Muscle layer of colon (tissue), 2 donors: ENCODE results near the gene ECT2.

Experiments used
- H3K27ac ChIP-seq: one replicate; pipeline ENCODE4 v1.7.0; 2013; ENCODE audit warnings: low read depth, mild to moderate bottlenecking, low read length, moderate library complexity
- H3K27me3 ChIP-seq, 2 donors: one replicate each; pipeline ENCODE4 v1.7.0; 2013; ENCODE audit warnings: low read length in 2 of 2, mild to moderate bottlenecking in 2 of 2; ENCODE audit not compliant: insufficient read depth in 2 of 2, control insufficient read depth in 1 of 2
- H3K36me3 ChIP-seq: one replicate; pipeline ENCODE4 v1.7.0; 2013; ENCODE audit warnings: mild to moderate bottlenecking, low read length; ENCODE audit not compliant: insufficient read depth
- H3K4me1 ChIP-seq: one replicate; pipeline ENCODE4 v1.7.0; 2013; ENCODE audit warnings: mild to moderate bottlenecking, low read length; ENCODE audit not compliant: insufficient read depth
- H3K4me3 ChIP-seq, 2 donors: one replicate each; pipeline ENCODE4 v1.7.0; 2013; ENCODE audit warnings: low read length in 2 of 2, low read depth in 1 of 2, mild to moderate bottlenecking in 1 of 2, moderate library complexity in 1 of 2
- H3K9ac ChIP-seq: one replicate; pipeline ENCODE4 v1.7.0; 2013; ENCODE audit warnings: low read length
- H3K9me3 ChIP-seq: one replicate; pipeline ENCODE4 v1.7.0; 2013; ENCODE audit warnings: mild to moderate bottlenecking, low read length
- donor health status: abdominal sarcoma.
- donor health status: Adenocarcinoma of cecum.

ECT2 gene

DNA sequence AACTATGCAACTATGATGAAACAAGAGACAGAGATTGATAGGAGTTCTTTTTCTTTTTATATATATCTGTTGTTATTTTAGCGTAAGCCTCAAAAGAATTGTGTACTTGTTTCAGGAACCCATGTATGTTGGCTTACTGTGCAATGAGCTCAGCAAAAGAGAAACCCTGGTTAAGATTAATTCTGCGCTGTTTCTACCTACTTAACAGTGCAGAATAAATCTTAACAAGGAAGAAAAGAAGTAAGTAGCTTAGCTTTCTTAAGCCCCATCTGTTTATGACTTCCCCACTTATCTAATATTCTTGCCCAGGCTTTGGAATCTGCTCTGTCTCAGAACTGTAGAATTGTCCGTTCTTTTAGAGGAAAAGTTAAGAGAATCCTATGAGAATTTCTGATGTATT lies 27.4 kb downstream of the ECT2 start:
- no peak overlapping the region for H3K27ac ChIP-seq
- no peak overlapping the region for H3K9ac ChIP-seq
- H3K27me3 ChIP-seq = no peaks in the 10 kb centered on the region
- no peaks in the 10 kb centered on the region for H3K36me3 ChIP-seq
- H3K9me3 ChIP-seq = no peaks in the 10 kb centered on the region
- H3K4me1 ChIP-seq = no peaks in the 10 kb centered on the region
- no peak overlapping the region for H3K4me3 ChIP-seq

DNA sequence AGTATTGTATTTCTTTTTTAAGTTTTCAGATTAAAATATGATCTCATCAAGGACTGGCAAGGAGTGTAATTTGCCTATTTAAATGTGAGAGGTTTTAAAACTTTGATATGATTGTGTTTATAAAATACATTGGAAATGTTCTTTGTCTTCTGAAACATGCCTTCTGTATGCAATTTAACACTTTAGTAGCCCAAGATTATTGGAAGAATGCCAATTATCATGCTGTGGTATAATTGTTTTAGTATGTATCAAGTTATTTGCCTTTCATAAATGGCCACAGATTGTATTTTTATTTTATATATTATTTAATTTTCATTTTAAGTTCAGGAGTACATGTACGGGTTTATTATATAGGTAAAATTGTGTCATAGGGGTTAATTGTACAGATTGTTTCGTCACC lies 31.7 kb downstream of the ECT2 start:
- H3K27ac ChIP-seq = no peak overlapping the region
- H3K27me3 ChIP-seq = no peaks in the 10 kb centered on the region
- no peaks in the 10 kb centered on the region for H3K9me3 ChIP-seq
- H3K4me1 ChIP-seq = no peaks in the 10 kb centered on the region
- no peak overlapping the region for H3K9ac ChIP-seq
- no peaks in the 10 kb centered on the region for H3K36me3 ChIP-seq
- H3K4me3 ChIP-seq = no peak overlapping the region

DNA sequence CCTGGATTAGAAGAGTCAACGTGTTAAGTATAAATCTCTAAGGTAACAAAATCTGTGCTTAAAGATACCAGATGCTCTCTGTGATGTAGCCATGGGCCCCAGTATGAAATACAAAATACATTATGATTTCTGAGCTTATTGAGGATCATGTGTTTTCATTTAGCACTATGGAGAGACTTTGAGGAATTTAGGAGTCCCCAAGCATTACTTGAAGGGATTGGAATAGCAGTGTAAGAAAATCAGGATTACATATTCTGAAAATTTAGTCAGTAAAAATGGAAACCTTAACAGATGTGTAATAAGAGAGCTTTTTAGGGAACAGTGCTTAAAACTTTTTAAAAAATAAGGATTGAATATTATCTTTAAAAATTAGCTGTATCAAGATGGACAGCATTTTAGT lies 35.5 kb downstream of the ECT2 start:
- Histone ChIP-seq H3K9ac (no peak overlapping the region), H3K4me3 (no peak overlapping the region), H3K36me3 (no peaks in the 10 kb centered on the region), H3K9me3 (no peaks in the 10 kb centered on the region), H3K4me1 (no peaks in the 10 kb centered on the region), H3K27ac (no peak overlapping the region), H3K27me3 (no peaks in the 10 kb centered on the region)

DNA sequence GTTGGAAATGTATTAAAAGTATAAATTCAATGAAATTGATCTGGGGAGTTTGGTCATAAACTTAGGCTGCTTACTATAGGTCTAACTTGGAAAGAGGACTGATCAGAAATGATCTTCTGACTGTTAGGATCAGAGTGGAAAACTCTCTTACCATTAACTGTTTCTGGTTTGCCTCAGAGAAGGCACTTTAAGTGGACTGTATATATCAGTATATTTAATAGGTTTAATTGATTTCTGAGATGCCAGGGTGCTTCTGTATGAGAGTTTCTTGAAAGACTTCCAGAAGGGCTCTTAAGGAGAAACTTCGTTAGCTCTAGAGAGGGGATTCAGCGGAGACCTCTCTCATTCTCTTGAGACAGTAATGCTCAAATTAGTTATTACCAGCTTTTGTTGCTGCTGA lies 36.5 kb downstream of the ECT2 start:
- H3K9ac ChIP-seq = no peak overlapping the region
- no peaks in the 10 kb centered on the region for H3K9me3 ChIP-seq
- no peak overlapping the region for H3K27ac ChIP-seq
- H3K27me3 ChIP-seq = no peaks in the 10 kb centered on the region
- H3K36me3 ChIP-seq = no peaks in the 10 kb centered on the region
- no peaks in the 10 kb centered on the region for H3K4me1 ChIP-seq
- H3K4me3 ChIP-seq = no peak overlapping the region

DNA sequence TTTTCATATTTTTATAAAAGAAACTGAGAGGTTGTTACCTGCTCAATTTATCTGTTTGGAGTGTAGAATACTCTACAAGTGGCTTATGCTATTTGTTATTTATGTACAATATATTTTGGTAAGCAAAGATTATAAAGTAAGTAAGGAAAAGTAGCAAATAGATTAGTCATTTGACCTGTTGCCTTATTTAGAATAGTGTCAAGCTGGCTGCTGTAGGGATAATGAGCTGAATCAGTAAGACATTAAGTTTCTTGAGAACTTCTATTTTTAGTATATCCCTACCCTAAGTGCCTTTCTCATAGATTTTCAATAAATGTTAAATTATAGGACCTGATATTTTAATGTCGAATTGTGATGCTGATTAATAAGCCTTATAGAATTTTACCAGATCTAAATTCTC lies 37.2 kb downstream of the ECT2 start:
- no peaks in the 10 kb centered on the region for H3K36me3 ChIP-seq
- H3K4me3 ChIP-seq = no peak overlapping the region
- no peaks in the 10 kb centered on the region for H3K4me1 ChIP-seq
- no peak overlapping the region for H3K27ac ChIP-seq
- H3K27me3 ChIP-seq = no peaks in the 10 kb centered on the region
- no peaks in the 10 kb centered on the region for H3K9me3 ChIP-seq
- no peak overlapping the region for H3K9ac ChIP-seq

DNA sequence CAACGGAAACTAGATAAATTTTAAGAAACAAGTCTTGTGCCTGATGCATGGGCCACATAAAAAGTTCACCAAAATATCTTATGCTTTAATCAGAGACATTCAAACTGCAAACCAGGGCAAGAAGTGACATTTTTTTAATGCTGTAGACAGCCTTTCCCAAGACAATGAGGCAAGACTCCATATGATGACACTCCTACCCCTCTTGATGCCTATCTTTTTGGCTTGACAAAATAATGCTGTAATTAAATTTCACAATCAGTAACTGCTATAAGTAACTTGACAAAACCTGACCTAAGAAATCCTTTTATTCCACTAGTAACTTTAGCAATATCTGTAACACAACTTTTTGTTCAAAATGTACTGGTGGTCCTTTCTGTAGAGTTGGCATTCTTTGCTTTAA lies 48.7 kb downstream of the ECT2 start:
- Histone ChIP-seq H3K4me1 (no peaks in the 10 kb centered on the region), H3K27ac (no peak overlapping the region), H3K36me3 (no peaks in the 10 kb centered on the region), H3K4me3 (no peak overlapping the region), H3K9me3 (no peaks in the 10 kb centered on the region), H3K27me3 (no peaks in the 10 kb centered on the region), H3K9ac (no peak overlapping the region)

DNA sequence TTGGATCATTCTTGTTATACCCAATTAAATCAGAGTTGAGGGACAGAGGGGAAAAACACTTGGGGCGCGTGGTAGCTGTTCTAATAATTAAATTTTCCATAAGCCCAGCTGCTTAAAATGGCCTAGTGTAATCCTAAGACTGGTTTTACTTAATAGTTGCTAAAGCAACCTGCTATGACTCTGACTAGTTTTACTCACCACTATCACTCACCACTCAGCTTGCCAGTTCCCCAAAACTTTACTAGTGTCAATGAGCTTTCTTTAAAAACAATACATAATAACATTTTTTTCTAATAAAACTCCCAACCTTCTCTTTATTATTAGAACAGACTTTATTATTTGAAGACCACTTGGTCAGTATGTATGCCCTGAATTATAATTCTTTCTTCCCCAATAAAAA lies 49.6 kb downstream of the ECT2 start:
- Histone ChIP-seq H3K9me3 (no peaks in the 10 kb centered on the region), H3K27me3 (no peaks in the 10 kb centered on the region), H3K9ac (no peak overlapping the region), H3K36me3 (no peaks in the 10 kb centered on the region), H3K27ac (no peak overlapping the region), H3K4me1 (no peaks in the 10 kb centered on the region), H3K4me3 (no peak overlapping the region)

DNA sequence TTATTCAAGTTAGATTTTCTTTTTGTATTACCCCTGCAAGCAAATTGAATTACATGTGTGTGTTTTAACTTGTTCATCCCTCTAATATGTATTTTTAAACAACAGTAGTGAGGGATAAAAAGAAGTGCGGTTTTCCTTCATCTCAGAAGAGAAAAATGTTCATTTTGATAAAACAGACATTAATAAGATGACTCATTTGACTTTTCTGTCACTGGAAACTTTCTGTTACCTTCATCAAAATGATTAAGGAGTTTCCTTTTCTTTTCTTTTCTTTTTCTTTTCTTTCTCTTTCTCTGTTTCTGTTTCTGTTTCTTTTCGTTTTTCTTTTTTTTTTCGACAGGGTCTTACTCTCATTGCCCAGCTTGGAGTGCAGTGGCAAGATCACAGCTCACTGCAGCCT lies 53.0 kb downstream of the ECT2 start:
- Histone ChIP-seq H3K36me3 (no peaks in the 10 kb centered on the region), H3K4me3 (no peak overlapping the region), H3K27ac (no peak overlapping the region), H3K9ac (no peak overlapping the region), H3K4me1 (no peaks in the 10 kb centered on the region), H3K27me3 (no peaks in the 10 kb centered on the region), H3K9me3 (no peaks in the 10 kb centered on the region)

DNA sequence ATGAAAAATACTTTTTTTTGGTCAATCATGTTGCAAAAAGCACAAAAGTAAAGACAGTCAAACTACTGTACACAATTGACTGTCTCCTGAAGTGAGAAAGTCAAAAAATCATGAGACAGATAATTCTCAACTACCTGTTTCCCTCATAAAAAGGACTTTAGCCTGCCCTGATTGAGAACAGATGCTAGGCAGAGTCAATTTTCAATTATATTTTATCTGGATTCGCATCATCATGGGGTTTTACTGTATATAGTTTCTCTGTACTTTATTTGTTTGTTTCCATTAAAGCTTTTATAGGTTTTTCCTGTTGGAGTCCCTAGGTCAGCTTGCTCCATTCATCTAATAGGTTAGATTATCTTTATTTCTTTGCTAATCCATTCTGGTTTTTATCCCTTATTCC lies 53.8 kb downstream of the ECT2 start:
- Histone ChIP-seq H3K9me3 (no peaks in the 10 kb centered on the region), H3K4me1 (no peaks in the 10 kb centered on the region), H3K36me3 (no peaks in the 10 kb centered on the region), H3K4me3 (no peak overlapping the region), H3K9ac (no peak overlapping the region), H3K27ac (no peak overlapping the region), H3K27me3 (no peaks in the 10 kb centered on the region)

DNA sequence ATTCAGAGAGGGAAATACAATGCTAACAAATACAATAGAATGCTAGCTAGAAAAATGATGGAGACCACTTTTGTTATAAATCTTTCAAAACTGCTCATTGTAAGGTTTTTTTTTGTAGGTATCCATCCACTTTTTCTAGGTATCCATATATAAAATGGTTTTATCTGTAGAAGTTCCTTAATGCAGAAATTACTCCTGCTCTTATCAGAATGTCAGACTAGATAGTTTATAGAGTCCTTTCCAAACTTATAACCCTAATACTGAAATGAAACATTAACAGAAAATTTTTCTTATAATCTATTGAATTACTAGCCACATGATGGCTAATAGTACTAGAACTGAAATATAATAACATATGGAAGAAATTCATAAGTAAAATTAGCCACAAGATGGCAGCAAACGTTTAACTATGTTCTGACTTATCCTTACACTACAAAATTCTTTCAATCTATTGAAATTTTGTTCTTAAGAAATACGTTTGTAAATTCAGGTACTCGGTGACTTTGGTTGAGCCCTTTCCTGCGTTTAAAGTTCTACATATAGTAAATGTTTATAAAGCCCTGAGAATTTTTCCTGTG lies 58.5 kb downstream of the ECT2 start:
- Histone ChIP-seq H3K27ac (no peak overlapping the region), H3K27me3 (no peaks in the 10 kb centered on the region), H3K36me3 (no peaks in the 10 kb centered on the region), H3K9me3 (no peaks in the 10 kb centered on the region), H3K9ac (no peak overlapping the region), H3K4me1 (no peaks in the 10 kb centered on the region), H3K4me3 (no peak overlapping the region)

DNA sequence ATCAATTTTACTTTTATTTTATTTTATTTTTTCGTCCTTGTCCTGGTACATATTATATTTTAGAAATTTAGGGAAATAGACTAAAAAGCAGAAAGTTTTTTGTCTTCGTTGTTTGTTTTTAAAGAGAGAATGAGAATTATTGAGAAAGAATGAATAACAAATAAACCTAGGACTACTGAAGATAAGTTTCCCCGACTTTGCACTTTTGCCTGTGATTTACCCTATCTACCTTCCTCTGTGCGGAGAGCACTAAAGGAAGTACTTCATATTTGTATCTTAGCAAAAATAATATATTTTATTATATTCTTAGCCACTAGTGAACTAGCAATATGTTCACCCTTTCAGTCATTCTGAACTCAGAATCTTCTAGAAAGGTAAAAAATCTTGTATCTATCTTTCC lies 60.6 kb downstream of the ECT2 start:
- no peaks in the 10 kb centered on the region for H3K9me3 ChIP-seq
- H3K9ac ChIP-seq = no peak overlapping the region
- no peak overlapping the region for H3K27ac ChIP-seq
- H3K36me3 ChIP-seq = no peaks in the 10 kb centered on the region
- H3K4me3 ChIP-seq = no peak overlapping the region
- H3K4me1 ChIP-seq = no peaks in the 10 kb centered on the region
- H3K27me3 ChIP-seq = no peaks in the 10 kb centered on the region

DNA sequence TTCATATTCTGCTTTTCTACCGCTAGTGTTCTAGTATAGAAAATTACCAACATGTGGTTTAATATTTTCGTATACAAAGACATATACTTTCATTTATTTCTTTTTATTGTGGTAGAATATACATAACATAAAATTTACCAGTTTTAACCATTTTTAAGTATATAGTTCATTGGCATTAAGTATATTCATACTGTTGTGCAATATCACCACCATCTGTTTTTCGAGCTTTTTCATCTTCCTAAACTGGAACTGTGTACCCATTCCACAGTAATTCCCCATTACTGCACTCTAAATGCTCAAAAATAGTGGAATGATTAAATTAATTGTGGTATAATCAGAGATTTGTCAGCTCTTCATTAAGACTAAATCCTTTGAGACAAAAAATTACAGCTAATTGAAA lies 62.9 kb downstream of the ECT2 start:
- Histone ChIP-seq H3K4me1 (no peaks in the 10 kb centered on the region), H3K36me3 (peaks cover 3% of the 10 kb centered on the region), H3K9ac (no peak overlapping the region), H3K9me3 (no peaks in the 10 kb centered on the region), H3K27ac (no peak overlapping the region), H3K27me3 (no peaks in the 10 kb centered on the region), H3K4me3 (no peak overlapping the region)
